ENCODE measurements around the gene SPAG6. TPM values are rescaled to one million over a fixed set of nuclear protein-coding genes. Genes with fewer than 3 reads are reported as not detected.

SPAG6 gene
- total and polyA plus RNA-seq, 2 of the 8 experiments (the other 6 are each of a cell fraction or from before 2014, with no cell fraction given) = 0.14 TPM; not detected in 1

DNA sequence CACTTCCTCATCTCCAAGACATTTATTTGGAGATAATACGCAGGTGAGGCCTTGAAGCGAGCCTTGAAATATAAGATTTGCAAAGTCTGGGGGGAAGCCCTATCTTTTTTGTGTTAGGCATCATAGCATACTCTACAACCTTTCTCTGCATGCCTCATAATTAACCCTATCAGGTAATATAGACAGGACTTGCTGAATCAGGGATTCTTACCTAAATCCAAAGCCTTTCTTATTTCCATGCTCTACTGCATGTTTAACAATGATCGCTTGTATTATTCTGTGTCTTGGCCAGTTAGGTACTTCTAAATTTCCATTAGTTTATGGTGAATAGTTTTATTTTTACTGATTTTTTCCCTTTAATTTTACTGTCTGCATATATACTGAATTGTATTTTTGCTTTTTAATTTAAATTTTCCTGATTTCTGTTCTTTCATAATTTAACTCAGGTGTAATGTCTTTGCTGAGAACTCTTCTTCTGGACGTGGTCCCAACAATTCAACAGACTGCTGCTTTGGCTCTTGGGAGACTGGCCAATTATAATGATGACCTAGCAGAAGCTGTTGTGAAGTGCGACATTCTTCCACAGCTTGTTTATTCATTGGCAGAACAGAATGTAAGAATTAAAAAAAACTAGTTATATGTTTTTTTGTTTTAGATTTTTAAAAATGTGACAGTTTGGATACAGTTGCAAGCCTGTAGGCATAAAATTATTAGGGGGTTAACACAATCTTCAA, 19.3 kb downstream of the SPAG6 start:
- no peak overlapping the region for H3K4me3 ChIP-seq (ENCODE audit: extremely low read depth in 1 of 4, insufficient read depth in 2 of 4, low read depth in 3 of 4, low read length in 4 of 4)
- H3K4me2 ChIP-seq (ENCODE audit: insufficient read depth in 1 of 2, low read depth in 2 of 2, low read length in 2 of 2) = no peak overlapping the region
- H2BK15ac ChIP-seq (ENCODE audit: low read length) = no peak overlapping the region
- 93% methylated on average over 5 of the region's 5 CpGs; no CpG with 5 or more reads in 1 of the 2 experiments for WGBS, 2 experiments (ENCODE audit: extremely low coverage in 1 of 2, insufficient coverage in 1 of 2, insufficient read length in 1 of 2, insufficient replicate concordance in 2 of 2, low coverage in 1 of 2, low lambda C conversion rate in 2 of 2, missing lambda C conversion rate in 1 of 2)
- no peak overlapping the region for H2AK5ac ChIP-seq (ENCODE audit: low read depth, low read length)
- no peaks in the 10 kb centered on the region for H3K9me3 ChIP-seq (ENCODE audit: insufficient read depth in 2 of 2, low read depth in 1 of 2, low read length in 1 of 2)
- no peaks in the 10 kb centered on the region for H3K79me2 ChIP-seq (ENCODE audit: control insufficient read depth in 1 of 2, insufficient read depth in 2 of 2, low read length in 2 of 2)
- H3K18ac ChIP-seq (ENCODE audit: extremely low read depth, low read length) = no peak overlapping the region
- H3K27ac ChIP-seq (ENCODE audit: low read depth, low read length) = no peak overlapping the region
- ChIA-PET CTCF (ENCODE audit: partially characterized antibody) (no interaction called here), POLR2A (ENCODE audit: partially characterized antibody) (no interaction called here)
- H2AFZ ChIP-seq (ENCODE audit: low read length) = no peak overlapping the region
- H4K8ac ChIP-seq (ENCODE audit: extremely low read depth, insufficient read depth, low read length) = no peak overlapping the region
- FAIRE-seq (no peak), DNase-seq (ENCODE audit: low read depth in 1 of 2, low spot score in 2 of 2) (no peak)
- H3K23me2 ChIP-seq (ENCODE audit: low read depth, low read length) = no peaks in the 10 kb centered on the region
- no peaks in the 10 kb centered on the region for H3K79me1 ChIP-seq (ENCODE audit: low read depth, low read length)
- H3K4me1 ChIP-seq (replicated peaks in 1 of 4; ENCODE audit: control insufficient read depth in 3 of 4, insufficient read depth in 4 of 4, low read length in 3 of 4) = no peaks in the 10 kb centered on the region
- H2BK5ac ChIP-seq (ENCODE audit: low read depth, low read length) = no peak overlapping the region
- H3K36me3 ChIP-seq (ENCODE audit: control insufficient read depth in 2 of 4, insufficient read depth in 4 of 4, low read length in 3 of 4) = no peaks in the 10 kb centered on the region
- no peak overlapping the region for H2BK120ac ChIP-seq (replicated peaks; ENCODE audit: low read depth, low read length)
- H3K14ac ChIP-seq (ENCODE audit: insufficient read length) = no peak overlapping the region
- H3K27me3 ChIP-seq (replicated peaks in 1 of 4; ENCODE audit: control insufficient read depth in 3 of 4, extremely low read depth in 1 of 4, insufficient read depth in 3 of 4, low read length in 3 of 4) = no peaks in the 10 kb centered on the region
- H3K56ac ChIP-seq (replicated peaks; ENCODE audit: insufficient read length, low read depth, low read length) = no peak overlapping the region
- no peak overlapping the region for H3K9ac ChIP-seq (replicated peaks in 1 of 4; ENCODE audit: extremely low read depth in 1 of 4, low read depth in 3 of 4, low read length in 3 of 4)
- no peak overlapping the region for H2BK12ac ChIP-seq (ENCODE audit: low read depth, low read length)
- H3K23ac ChIP-seq (ENCODE audit: insufficient read length) = no peak overlapping the region
- H3K4ac ChIP-seq (replicated peaks; ENCODE audit: insufficient read length, low read depth, low read length) = no peak overlapping the region
- no peak overlapping the region for H4K5ac ChIP-seq (ENCODE audit: insufficient read length, low read depth, low read length)
- H4K91ac ChIP-seq (replicated peaks; ENCODE audit: insufficient read length, low read length) = no peak overlapping the region
- H4K20me1 ChIP-seq (replicated peaks in 1 of 2; ENCODE audit: control insufficient read depth in 1 of 2, insufficient read depth in 2 of 2, low read length in 2 of 2) = peaks cover 0 to 1% of the 10 kb centered on the region in 2 experiments
- TF ChIP-seq RBBP5 (IDR thresholded peaks at IDR 0.05; ENCODE audit: borderline replicate concordance, low read depth, low read length) = no peak
- no peak for TF ChIP-seq GTF2F1 (IDR thresholded peaks at IDR 0.05; ENCODE audit: borderline replicate concordance, low read depth, low read length)
- TF ChIP-seq BACH1 (IDR thresholded peaks at IDR 0.05; ENCODE audit: low read length) = no peak
- TF ChIP-seq SIRT6 (IDR thresholded peaks at IDR 0.05; ENCODE audit: low read length) = no peak
- TF ChIP-seq JUN (IDR thresholded peaks at IDR 0.05; ENCODE audit: low read depth, low read length) = no peak
- no peak for TF ChIP-seq ZNF274 (IDR thresholded peaks at IDR 0.05; ENCODE audit: borderline replicate concordance, extremely low read depth, low read length)
- no peak for TF ChIP-seq BRCA1 (IDR thresholded peaks at IDR 0.05; ENCODE audit: low read depth, low read length)
- TF ChIP-seq ATF2 (IDR thresholded peaks at IDR 0.05; ENCODE audit: low read length) = no peak
- H2BK20ac ChIP-seq (ENCODE audit: low read length) = no peak overlapping the region

Data from H1 (cell line).